GM12878 (cell line): ENCODE data around the gene CBLIF. TPM values are rescaled to one million over a fixed set of nuclear protein-coding genes. Genes with fewer than 3 reads are reported as not detected.

ENCODE experiments used
- ATAC-seq: fragments of 200-7000 bp; cut with Tn5 transposase; 3 replicates; pipeline ENCODE4 v1.9.1; 2020; ENCODE audit warnings: mild to moderate bottlenecking, moderate library complexity
- BruUV-seq: library from RNA; stranded (reverse); fragments of 400-500 nt; replicated peaks from 2 replicates; lab custom pipeline; 2021; lab: Mats Ljungman, UMichigan
- CTCF ChIA-PET: fragments of 300-600 bp; sonication (Branson Sonifier 250); formaldehyde crosslinking; extraction: SDS; loops from one replicate; lab custom pipeline; 2021; ENCODE audit warnings: inconsistent platforms; lab: Yijun Ruan, JAX
- POLR2A ChIA-PET: fragments of 350-600 bp; formaldehyde crosslinking; extraction: SDS; loops from one replicate; lab custom pipeline; 2021; ENCODE audit warnings: inconsistent platforms; lab: Charles Lee
- RAD21 ChIA-PET: fragments of 300-600 bp; sonication (Branson Sonifier 250); formaldehyde crosslinking; loops from one replicate; lab custom pipeline; 2023; ENCODE audit warnings: antibody characterized with exemption; ENCODE audit not compliant: unreplicated experiment; lab: Charles Lee
- SMC1A ChIA-PET: fragments of 300-600 bp; sonication (Branson Sonifier 250); formaldehyde crosslinking; loops from one replicate; lab custom pipeline; 2023; ENCODE audit not compliant: unreplicated experiment, uncharacterized antibody; lab: Charles Lee
- DNase-seq: peaks from one replicate; pipeline ENCODE4 v3.0.0-alpha.2; 2011; ENCODE audit warnings: low read depth, low spot score
- FAIRE-seq: peaks from 3 replicates; lab custom pipeline; 2011; peaks lifted over from hg19 to GRCh38; lab: Jason Lieb, UNC
- H2AFZ ChIP-seq: 2 replicates; pipeline ENCODE4 v1.6.0; 2011; ENCODE audit warnings: low read depth, low read length, control low read depth; ENCODE audit not compliant: control insufficient read depth
- H3K27ac ChIP-seq: 2 replicates; pipeline ENCODE4 v1.5.1; 2011; ENCODE audit warnings: control low read depth; ENCODE audit not compliant: control insufficient read depth, insufficient read depth
- H3K27me3 ChIP-seq, 2 experiments: replicated peaks in 1 of 2; 2 replicates each; pipeline versions ENCODE4 v1.6.0 to v1.6.1; 2011; ENCODE audit warnings: low read length in 1 of 2; ENCODE audit not compliant: control insufficient read depth in 2 of 2, insufficient read depth in 2 of 2
- H3K36me3 ChIP-seq, 2 experiments: 2 replicates each; pipeline ENCODE4 v1.5.1; 2011; ENCODE audit warnings: low read length in 1 of 2; ENCODE audit not compliant: control insufficient read depth in 2 of 2, insufficient read depth in 2 of 2
- H3K4me1 ChIP-seq: 2 replicates; pipeline ENCODE4 v1.6.1; 2011; ENCODE audit warnings: mild to moderate bottlenecking, low read length, moderate library complexity, mixed read lengths; ENCODE audit not compliant: control insufficient read depth, insufficient read depth
- H3K4me2 ChIP-seq: 2 replicates; pipeline ENCODE4 v1.6.0; 2011; ENCODE audit warnings: control low read depth; ENCODE audit not compliant: control insufficient read depth, insufficient read depth
- H3K4me3 ChIP-seq: fragments of 200-600 bp; sonication (generic); 2 replicates; pipeline ENCODE4 v1.5.1; 2016
- H3K79me2 ChIP-seq: 2 replicates; pipeline ENCODE4 v1.6.0; 2011; ENCODE audit warnings: low read length; ENCODE audit not compliant: control insufficient read depth, insufficient read depth
- H3K9ac ChIP-seq: 2 replicates; pipeline ENCODE4 v1.8.0; 2011; ENCODE audit warnings: low read length, control low read depth, mixed read lengths; ENCODE audit not compliant: control insufficient read depth, insufficient read depth
- H3K9me3 ChIP-seq: replicated peaks from 3 replicates; pipeline ENCODE4 v1.5.1; 2011; ENCODE audit warnings: mild to moderate bottlenecking, low read length; ENCODE audit not compliant: control insufficient read depth, insufficient read depth
- H4K20me1 ChIP-seq: 2 replicates; pipeline ENCODE4 v1.6.0; 2011; ENCODE audit not compliant: control insufficient read depth, insufficient read depth
- BCL3 ChIP-seq: IDR thresholded peaks from 2 replicates; pipeline ENCODE4 v1.6.1; 2011; ENCODE audit warnings: borderline replicate concordance, low read depth, mild to moderate bottlenecking, moderate library complexity, low read length; ENCODE audit not compliant: insufficient read depth, poor library complexity, severe bottlenecking
- CBFB ChIP-seq: IDR thresholded peaks from 2 replicates; pipeline ENCODE4 v1.6.1; 2016; ENCODE audit warnings: antibody characterized with exemption, low read depth
- CBX5 ChIP-seq: sonication (generic); IDR thresholded peaks from 2 replicates; pipeline ENCODE4 v1.6.1; 2016; ENCODE audit warnings: low read depth, moderate library complexity, mild to moderate bottlenecking, inconsistent platforms
- ELK1 ChIP-seq: IDR thresholded peaks from 2 replicates; pipeline ENCODE4 v1.6.1; 2012; ENCODE audit warnings: low read depth, low read length, improper control_type of control experiment
- ESRRA ChIP-seq: IDR thresholded peaks from 2 replicates; pipeline ENCODE4 v1.6.1; 2012; ENCODE audit warnings: mild to moderate bottlenecking, low read length, improper control_type of control experiment
- HCFC1 ChIP-seq: fragments of 150-350 bp; IDR thresholded peaks from 2 replicates; pipeline ENCODE4 v1.6.1; 2014; ENCODE audit warnings: low read length
- KLF5 ChIP-seq: fragments of 450-650 bp; IDR thresholded peaks from 2 replicates; pipeline ENCODE4 v1.6.1; 2014; ENCODE audit warnings: mild to moderate bottlenecking; ENCODE audit not compliant: partially characterized antibody
- MEF2B ChIP-seq: fragments of 450-650 bp; IDR thresholded peaks from 2 replicates; pipeline ENCODE4 v1.6.1; 2018; ENCODE audit warnings: mild to moderate bottlenecking, moderate library complexity; ENCODE audit not compliant: partially characterized antibody, poor library complexity, severe bottlenecking
- MXI1 ChIP-seq: fragments of 150-350 bp; IDR thresholded peaks from 2 replicates; pipeline ENCODE4 v1.6.1; 2011; ENCODE audit warnings: low read depth, mild to moderate bottlenecking, inconsistent platforms, low read length, improper control_type of control experiment
- NFIC ChIP-seq: IDR thresholded peaks from 2 replicates; pipeline ENCODE4 v1.6.1; 2012; ENCODE audit warnings: low read depth, mild to moderate bottlenecking, inconsistent platforms, low read length, moderate library complexity
- PBX3 ChIP-seq: IDR thresholded peaks from 2 replicates; pipeline ENCODE4 v1.6.1; 2011; ENCODE audit warnings: mild to moderate bottlenecking, low read depth, low read length, moderate library complexity; ENCODE audit not compliant: insufficient replicate concordance
- PML ChIP-seq: IDR thresholded peaks from 2 replicates; pipeline ENCODE4 v1.6.1; 2012; ENCODE audit warnings: low read length, inconsistent platforms
- POLR2AphosphoS5 ChIP-seq: IDR thresholded peaks from 2 replicates; pipeline ENCODE4 v1.6.1; 2011; ENCODE audit warnings: mild to moderate bottlenecking, low read length, inconsistent platforms
- SUPT20H ChIP-seq: IDR thresholded peaks from 2 replicates; pipeline ENCODE4 v1.6.1; 2011; ENCODE audit warnings: low read depth, mild to moderate bottlenecking, low read length, moderate library complexity, borderline replicate concordance; ENCODE audit not compliant: control insufficient read depth
- ZBTB40 ChIP-seq: fragments of 450-650 bp; IDR thresholded peaks from 2 replicates; pipeline ENCODE4 v1.6.1; 2016; ENCODE audit warnings: mild to moderate bottlenecking, moderate library complexity, borderline replicate concordance
- ZNF622 ChIP-seq: fragments of 450-650 bp; IDR thresholded peaks from 2 replicates; pipeline ENCODE4 v1.6.1; 2017; ENCODE audit warnings: mild to moderate bottlenecking, inconsistent platforms
- WGBS: methylation state at CpG from one replicate; pipeline ENCODE4 v1.1.6; 2016; ENCODE audit warnings: low lambda C conversion rate; ENCODE audit not compliant: insufficient replicate concordance, insufficient coverage; ENCODE audit errors: missing lambda C conversion rate; 5-methylcytosine and 5-hydroxymethylcytosine counted together
- in situ Hi-C: fragments of 300-500 bp; cut with MboI; formaldehyde crosslinking; loops from 9 replicates; pipeline ENCODE4 v1.14.3; 2018; ENCODE audit warnings: mixed read lengths
- intact Hi-C: fragments of 100-400 bp; cut with micrococcal nuclease; formaldehyde crosslinking; loops from one replicate; pipeline ENCODE4 v1.14.2; 2022; ENCODE audit not compliant: unreplicated experiment
- polyA plus RNA-seq, 11 experiments: library from polyadenylated mRNA; depleted of rRNA in 4 of 11; unstranded in 6 of 11; stranded (reverse) in 5 of 11; fragments of >200 nt; fragmentation: Nextera tagmentation in 4 of 11; fragmentation: Illumina TruSeq in 1 of 11; extraction: Ambion mirVana in 4 of 11; extraction: Trizol in 1 of 11; gene quantifications; 1 replicate in 1 of 11; 2 replicates in 10 of 11; pipeline versions ENCODE4 v1.2.1 to v1.2.3, GENCODE V29; 2011 to 2016; ENCODE audit warnings: inconsistent platforms in 2 of 11, missing spikeins in 2 of 11, low read depth in 1 of 11
- total RNA-seq, 4 experiments: library from RNA; depleted of rRNA in 3 of 4; stranded (reverse); fragments of >200 nt in 3 of 4; fragmentation: Illumina TruSeq in 1 of 4; extraction: Trizol in 1 of 4; gene quantifications; 2 replicates each; pipeline versions ENCODE4 v1.2.1 to v1.2.3, GENCODE V29; 2013 to 2021

Gene CBLIF
- total and polyA plus RNA-seq, 10 of the 15 experiments (the other 5 are each of a cell fraction or from before 2014, with no cell fraction given) = not detected

GRCh38 chr11:59815754-59816153, 29.5 kb downstream of the CBLIF start:
- Histone ChIP-seq H3K27me3 (no peaks in the 10 kb centered on the region), H3K27ac (no peak overlapping the region), H3K79me2 (no peaks in the 10 kb centered on the region), H3K9me3 (no peaks in the 10 kb centered on the region), H3K4me3 (no peak overlapping the region), H3K4me2 (no peak overlapping the region), H3K4me1 (peaks cover 5% of the 10 kb centered on the region), H3K36me3 (no peaks in the 10 kb centered on the region), H4K20me1 (no peaks in the 10 kb centered on the region), H3K9ac (no peak overlapping the region), H2AFZ (no peak overlapping the region)
- RAD21 ChIA-PET = no interaction called here
- ATAC-seq = no peak
- FAIRE-seq = no peak
- no TSS peak for BruUV-seq
- CTCF ChIA-PET = interaction anchor here (0.7 to 1.7 kb wide), 4 partner anchors 20 to 1271 kb away, joined by 3 to 4 read pairs (median 4); no protein-coding TSS in a partner anchor
- no peak for TF ChIP-seq NFIC
- TF ChIP-seq ELK1 = no peak
- TF ChIP-seq CBX5 = no peak
- no peak for TF ChIP-seq MEF2B
- no peak for TF ChIP-seq ZNF622
- TF ChIP-seq ZBTB40 = no peak
- no peak for TF ChIP-seq KLF5
- no peak for TF ChIP-seq MXI1
- no peak for TF ChIP-seq PML
- TF ChIP-seq BCL3 = no peak
- TF ChIP-seq HCFC1 = no peak
- no peak for TF ChIP-seq PBX3
- no peak for TF ChIP-seq SUPT20H
- no peak for TF ChIP-seq CBFB
- TF ChIP-seq ESRRA = no peak
- TF ChIP-seq POLR2AphosphoS5 = no peak
- intact Hi-C loops (no loop called here), in situ Hi-C loops (no loop called here)
- SMC1A ChIA-PET = no interaction called here
- WGBS = 100% methylated on average over 1 of the region's 1 CpG
- no peak for DNase-seq
- POLR2A ChIA-PET = interaction anchor here (0.7 kb wide), 1 partner anchor 703 kb away, joined by 6 read pairs; no protein-coding TSS in a partner anchor
